SK-N-SH treated with all-trans-retinoic acid at 6 μM for 48 hours (cell line): ENCODE results near the gene STRA6.

Experiments
- ARNTL ChIP-seq: fragments of 450-650 bp; formaldehyde crosslinking; IDR thresholded peaks from 2 replicates; pipeline ENCODE4 v1.5.0; 2020; ENCODE audit warnings: low read depth, mild to moderate bottlenecking, moderate library complexity, borderline replicate concordance
- BACH2 ChIP-seq: fragments of 250-450 bp; sonication (Bioruptor Pico); IDR thresholded peaks from 2 replicates; pipeline ENCODE4 v1.9.0; 2021; ENCODE audit warnings: mild to moderate bottlenecking, borderline replicate concordance
- PPARA ChIP-seq: fragments of 250-450 bp; sonication (Bioruptor Pico); IDR thresholded peaks from 2 replicates; pipeline ENCODE4 v1.5.0; 2020; ENCODE audit warnings: mild to moderate bottlenecking, borderline replicate concordance
- ZC3H10 ChIP-seq: fragments of 250-450 bp; sonication (Bioruptor Pico); IDR thresholded peaks from 2 replicates; pipeline ENCODE4 v1.5.1; 2021; ENCODE audit warnings: mild to moderate bottlenecking, moderate library complexity
- ZFP3 ChIP-seq: fragments of 250-450 bp; sonication (Bioruptor Pico); IDR thresholded peaks from 2 replicates; pipeline ENCODE4 v1.5.0; 2020; ENCODE audit warnings: mild to moderate bottlenecking, moderate library complexity
- ZFP30 ChIP-seq: fragments of 450-650 bp; formaldehyde crosslinking; IDR thresholded peaks from 2 replicates; pipeline ENCODE4 v1.5.0; 2022; ENCODE audit warnings: mild to moderate bottlenecking, moderate library complexity
- ZNF565 ChIP-seq: fragments of 450-650 bp; formaldehyde crosslinking; conservative IDR thresholded peaks from 2 replicates; pipeline ENCODE4 v1.5.0; 2020; ENCODE audit warnings: low read depth, mild to moderate bottlenecking, moderate library complexity
- ZNF70 ChIP-seq: fragments of 450-650 bp; formaldehyde crosslinking; IDR thresholded peaks from 2 replicates; pipeline ENCODE4 v1.5.0; 2020; ENCODE audit warnings: mild to moderate bottlenecking, moderate library complexity
- TF ChIP-seq, protein P1 (sequence below): fragments of 250-450 bp; sonication (Bioruptor Pico); IDR thresholded peaks from 2 replicates; pipeline ENCODE4 v1.8.0; 2020; ENCODE audit warnings: mild to moderate bottlenecking, moderate library complexity, borderline replicate concordance

DNA sequence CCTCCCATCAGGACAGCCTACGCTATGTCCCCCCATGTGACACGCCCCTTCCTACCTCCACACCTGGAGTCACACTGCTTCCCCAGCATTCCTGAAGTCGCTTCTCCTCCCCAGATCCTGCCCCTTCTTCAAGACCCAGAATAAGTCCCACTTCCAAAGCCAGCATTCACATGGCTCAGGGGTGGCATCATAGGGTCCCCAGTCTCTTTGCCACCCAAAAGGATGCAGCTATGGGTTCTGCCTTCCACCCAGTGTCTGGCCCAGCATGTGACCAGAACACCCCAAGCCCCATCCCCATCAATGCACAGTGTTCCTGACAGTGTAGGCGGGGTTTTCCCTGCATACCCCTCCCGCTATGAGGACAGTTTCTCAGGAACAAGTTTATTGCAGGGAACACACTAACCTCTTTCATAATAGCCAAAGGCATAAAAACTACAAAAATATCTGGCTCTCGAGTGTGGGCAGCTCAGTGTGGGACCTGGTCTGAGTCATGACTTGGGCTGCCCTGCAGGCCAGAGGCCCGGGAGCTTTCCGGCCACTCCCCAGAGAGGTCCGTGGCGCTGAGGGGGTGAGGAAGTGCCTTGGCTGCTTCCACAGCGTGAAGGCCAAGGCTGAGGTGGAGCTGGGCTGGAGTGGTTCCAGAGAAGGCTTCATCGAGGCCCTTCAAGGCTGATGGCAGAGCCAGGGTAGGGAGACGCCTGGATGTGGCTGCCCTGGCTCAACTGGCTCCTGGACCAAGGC lies 23.3 kb downstream of the STRA6 start:
- no peak for TF ChIP-seq ZNF70 (CRISPR knock-in tag)
- no peak for TF ChIP-seq ARNTL (CRISPR knock-in tag)
- no peak for TF ChIP-seq BACH2 (CRISPR knock-in tag)
- no peak for TF ChIP-seq ZNF565 (CRISPR knock-in tag)
- TF ChIP-seq, protein P1, sequence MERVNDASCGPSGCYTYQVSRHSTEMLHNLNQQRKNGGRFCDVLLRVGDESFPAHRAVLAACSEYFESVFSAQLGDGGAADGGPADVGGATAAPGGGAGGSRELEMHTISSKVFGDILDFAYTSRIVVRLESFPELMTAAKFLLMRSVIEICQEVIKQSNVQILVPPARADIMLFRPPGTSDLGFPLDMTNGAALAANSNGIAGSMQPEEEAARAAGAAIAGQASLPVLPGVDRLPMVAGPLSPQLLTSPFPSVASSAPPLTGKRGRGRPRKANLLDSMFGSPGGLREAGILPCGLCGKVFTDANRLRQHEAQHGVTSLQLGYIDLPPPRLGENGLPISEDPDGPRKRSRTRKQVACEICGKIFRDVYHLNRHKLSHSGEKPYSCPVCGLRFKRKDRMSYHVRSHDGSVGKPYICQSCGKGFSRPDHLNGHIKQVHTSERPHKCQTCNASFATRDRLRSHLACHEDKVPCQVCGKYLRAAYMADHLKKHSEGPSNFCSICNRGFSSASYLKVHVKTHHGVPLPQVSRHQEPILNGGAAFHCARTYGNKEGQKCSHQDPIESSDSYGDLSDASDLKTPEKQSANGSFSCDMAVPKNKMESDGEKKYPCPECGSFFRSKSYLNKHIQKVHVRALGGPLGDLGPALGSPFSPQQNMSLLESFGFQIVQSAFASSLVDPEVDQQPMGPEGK (CRISPR knock-in tag) = no peak
- TF ChIP-seq ZFP30 = no peak
- 0 out of 2 replicates have a peak, but pooled peaks have one; percentile 58 for TF ChIP-seq ZFP3 (CRISPR knock-in tag)
- no peak for TF ChIP-seq PPARA (CRISPR knock-in tag)
- no peak for TF ChIP-seq ZC3H10 (CRISPR knock-in tag)
